Measurements from ENCODE around the gene BICRAL.

GRCh38 chr6:42790549-42791181, 8.8 kb downstream of the BICRAL start:
- no peak for TF ChIP-seq EZH2 (IDR thresholded peaks at IDR 0.05; ENCODE audit: insufficient read depth, poor library complexity, severe bottlenecking)
- TF ChIP-seq EZH2phosphoT487 (IDR thresholded peaks at IDR 0.05; ENCODE audit: insufficient read depth, low read depth) = no peak
